Type B pancreatic cell (in vitro differentiated cells): ENCODE measurements around the gene GSX1. TPM values are rescaled to one million over a fixed set of nuclear protein-coding genes. Genes with fewer than 3 reads are reported as not detected.

Experiments
- DNase-seq: peaks from one replicate; pipeline ENCODE4 v3.0.0; 2021; ENCODE audit warnings: mixed read lengths; ENCODE audit not compliant: unreplicated experiment; ENCODE audit errors: extremely low spot score
- H3K27ac Mint-ChIP-seq: 2 replicates; pipeline ENCODE4 v1.8.0; 2021; ENCODE audit warnings: mild to moderate bottlenecking, mixed read lengths
- H3K27me3 Mint-ChIP-seq: 2 replicates; pipeline ENCODE4 v1.8.0; 2021; ENCODE audit warnings: mixed read lengths
- H3K36me3 Mint-ChIP-seq: 2 replicates; pipeline ENCODE4 v1.8.0; 2021; ENCODE audit warnings: mixed read lengths
- H3K4me1 Mint-ChIP-seq: one replicate; pipeline ENCODE4 v1.8.0; 2021; ENCODE audit warnings: mixed read lengths; ENCODE audit not compliant: unreplicated experiment
- H3K4me3 Mint-ChIP-seq: 2 replicates; pipeline ENCODE4 v1.8.0; 2021; ENCODE audit warnings: mild to moderate bottlenecking, mixed read lengths
- H3K9me3 Mint-ChIP-seq: 2 replicates; pipeline ENCODE4 v1.8.0; 2021; ENCODE audit warnings: mixed read lengths
- total RNA-seq: library from RNA; stranded (reverse); gene quantifications from 2 replicates; pipeline ENCODE4 v1.2.1, GENCODE V29; 2021; ENCODE audit warnings: low replicate concordance
- TF ChIP-seq, protein P1 (sequence below): fragments of 200-600 bp; sonication (generic); conservative IDR thresholded peaks from 2 replicates; pipeline ENCODE4 v1.5.0; 2021; ENCODE audit warnings: antibody characterized with exemption, mild to moderate bottlenecking

The GSX1 gene
- total RNA-seq, 1 donor from 2014 or later, result not detected

DNA sequence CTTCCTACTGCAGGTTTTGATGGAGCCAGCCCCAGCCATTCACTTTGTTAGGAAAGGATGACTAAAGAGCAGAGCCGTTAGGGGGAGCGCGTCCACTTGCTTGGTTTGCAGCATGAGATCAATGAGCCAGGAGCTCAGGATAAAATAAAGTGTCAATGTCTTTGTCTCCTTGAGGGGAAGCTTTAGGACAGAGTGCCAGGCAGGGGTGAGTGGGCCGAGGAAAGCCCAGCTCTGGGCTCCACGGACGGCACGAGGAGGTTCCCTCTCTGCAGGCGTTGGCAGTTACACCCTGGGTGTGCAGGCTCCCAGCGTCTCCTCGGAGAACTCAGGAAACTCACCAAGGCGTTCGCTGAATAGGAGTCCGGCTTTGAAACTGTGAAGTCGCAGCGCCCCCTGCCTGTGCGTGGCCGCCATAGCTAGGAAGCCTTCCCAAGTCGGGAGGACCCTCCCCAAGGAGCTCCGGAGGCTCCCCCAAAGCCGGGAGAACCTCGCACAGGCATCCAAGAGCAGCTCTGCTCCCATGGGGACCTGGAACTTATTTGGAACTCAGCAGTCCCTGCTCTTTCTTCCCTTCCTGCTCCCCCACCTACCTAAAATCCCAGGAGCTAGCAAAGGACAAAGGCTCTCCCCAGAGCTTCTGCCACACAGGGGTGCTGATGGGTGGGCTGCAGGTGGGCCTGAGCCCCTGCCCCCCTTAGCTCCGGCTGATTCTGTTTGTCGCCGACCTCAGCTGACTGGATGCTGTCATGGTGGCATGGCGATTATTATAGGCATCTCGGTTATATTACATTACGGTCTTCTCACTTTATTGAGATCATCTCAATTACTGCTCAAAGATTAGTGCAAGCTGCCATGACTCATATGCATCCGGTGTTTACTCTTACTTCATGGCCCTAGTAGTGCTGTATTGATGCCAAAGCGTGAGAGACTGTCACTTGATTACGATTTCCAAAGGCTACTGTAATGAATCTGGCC lies 34.4 kb downstream of the GSX1 start:
- H3K4me3 Mint-ChIP-seq, result peak overlapping the region; percentile 80
- peak; percentile 90 for DNase-seq
- no peaks in the 10 kb centered on the region for H3K4me1 Mint-ChIP-seq

DNA sequence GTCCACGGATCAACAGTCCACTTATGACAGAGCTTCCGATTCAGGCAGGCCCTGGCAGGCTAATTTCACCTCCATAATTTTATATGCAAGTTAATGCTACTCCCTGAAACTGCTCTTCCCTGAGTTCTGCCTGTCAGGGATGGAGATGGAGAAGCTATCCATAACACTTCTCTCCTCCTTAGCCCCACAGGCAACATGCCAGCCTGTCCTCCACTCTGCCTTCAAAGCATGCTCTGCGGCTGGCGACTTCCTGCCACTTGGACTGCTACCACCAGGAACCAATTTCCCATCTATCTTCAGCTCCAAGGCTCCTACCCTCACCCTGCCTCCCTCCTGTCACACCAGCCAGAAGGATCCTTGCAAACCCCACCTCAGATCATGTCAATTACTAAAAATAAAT lies 35.4 kb downstream of the GSX1 start:
- no peaks in the 10 kb centered on the region for H3K36me3 Mint-ChIP-seq
- no peaks in the 10 kb centered on the region for H3K9me3 Mint-ChIP-seq
- H3K27me3 Mint-ChIP-seq, result peaks cover 98% of the 10 kb centered on the region
- no peak for DNase-seq
- H3K27ac Mint-ChIP-seq, result no peak overlapping the region
- no peak overlapping the region for H3K4me3 Mint-ChIP-seq
- no peaks in the 10 kb centered on the region for H3K4me1 Mint-ChIP-seq
- TF ChIP-seq, protein P1, sequence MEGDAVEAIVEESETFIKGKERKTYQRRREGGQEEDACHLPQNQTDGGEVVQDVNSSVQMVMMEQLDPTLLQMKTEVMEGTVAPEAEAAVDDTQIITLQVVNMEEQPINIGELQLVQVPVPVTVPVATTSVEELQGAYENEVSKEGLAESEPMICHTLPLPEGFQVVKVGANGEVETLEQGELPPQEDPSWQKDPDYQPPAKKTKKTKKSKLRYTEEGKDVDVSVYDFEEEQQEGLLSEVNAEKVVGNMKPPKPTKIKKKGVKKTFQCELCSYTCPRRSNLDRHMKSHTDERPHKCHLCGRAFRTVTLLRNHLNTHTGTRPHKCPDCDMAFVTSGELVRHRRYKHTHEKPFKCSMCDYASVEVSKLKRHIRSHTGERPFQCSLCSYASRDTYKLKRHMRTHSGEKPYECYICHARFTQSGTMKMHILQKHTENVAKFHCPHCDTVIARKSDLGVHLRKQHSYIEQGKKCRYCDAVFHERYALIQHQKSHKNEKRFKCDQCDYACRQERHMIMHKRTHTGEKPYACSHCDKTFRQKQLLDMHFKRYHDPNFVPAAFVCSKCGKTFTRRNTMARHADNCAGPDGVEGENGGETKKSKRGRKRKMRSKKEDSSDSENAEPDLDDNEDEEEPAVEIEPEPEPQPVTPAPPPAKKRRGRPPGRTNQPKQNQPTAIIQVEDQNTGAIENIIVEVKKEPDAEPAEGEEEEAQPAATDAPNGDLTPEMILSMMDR, result no peak

More for the DNA sequence above, 34.4 kb downstream of the GSX1 start:
- TF ChIP-seq, protein P1, result peak; percentile 96
- Mint-ChIP-seq H3K27me3 (peaks cover 98% of the 10 kb centered on the region), H3K9me3 (no peaks in the 10 kb centered on the region), H3K27ac (peak overlapping the region; percentile 50), H3K36me3 (no peaks in the 10 kb centered on the region)

DNA sequence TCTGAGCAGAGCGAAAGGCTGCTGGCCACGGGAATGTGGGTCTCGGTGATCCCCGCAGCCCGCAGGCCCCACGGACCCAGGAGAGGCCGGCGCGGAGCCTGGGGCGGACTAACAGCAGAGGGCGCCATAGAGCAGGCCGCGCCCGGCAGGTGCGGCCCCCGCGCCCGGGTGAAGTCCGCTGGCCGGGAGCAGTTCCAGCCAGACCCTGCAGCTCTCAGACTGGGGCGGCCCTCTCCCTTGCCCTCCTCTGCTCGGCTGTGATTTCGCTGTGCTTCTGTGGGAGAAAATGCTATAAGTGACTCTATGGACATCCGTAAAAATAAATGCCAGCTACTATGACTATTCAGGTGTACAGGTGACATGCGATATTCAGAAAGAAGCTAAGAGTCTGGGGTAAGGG lies 37.7 kb downstream of the GSX1 start:
- no peak overlapping the region for H3K27ac Mint-ChIP-seq
- TF ChIP-seq, protein P1, result peak; percentile 97
- peak; percentile 79 for DNase-seq
- H3K36me3 Mint-ChIP-seq, result no peaks in the 10 kb centered on the region
- H3K27me3 Mint-ChIP-seq, result peaks cover 99% of the 10 kb centered on the region
- H3K9me3 Mint-ChIP-seq, result no peaks in the 10 kb centered on the region
- H3K4me3 Mint-ChIP-seq, result no peak overlapping the region
- H3K4me1 Mint-ChIP-seq, result no peaks in the 10 kb centered on the region

DNA sequence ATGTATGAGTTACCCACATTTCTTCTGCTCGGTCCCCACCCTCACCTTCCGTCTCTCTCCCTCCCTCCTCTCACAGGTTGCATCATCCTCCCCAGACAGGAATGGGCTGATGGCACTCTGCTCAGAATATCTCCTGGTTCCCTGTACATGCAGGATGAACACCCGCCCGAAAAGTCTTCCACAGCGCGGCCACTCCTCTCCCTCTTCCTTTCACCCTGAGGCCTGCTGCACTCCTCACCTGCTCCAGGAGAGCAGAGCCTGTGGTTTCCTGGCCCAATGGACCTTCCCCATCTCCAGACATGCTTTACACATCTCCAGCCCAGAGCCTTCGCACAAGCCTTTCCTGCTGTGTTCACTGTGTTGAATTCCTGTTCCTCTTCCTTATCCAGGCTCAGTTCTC lies 40.9 kb downstream of the GSX1 start:
- DNase-seq, result no peak
- H3K4me3 Mint-ChIP-seq, result no peak overlapping the region
- TF ChIP-seq, protein P1, result no peak
- no peaks in the 10 kb centered on the region for H3K36me3 Mint-ChIP-seq
- H3K9me3 Mint-ChIP-seq, result no peaks in the 10 kb centered on the region
- H3K27me3 Mint-ChIP-seq, result peaks cover 92% of the 10 kb centered on the region
- no peak overlapping the region for H3K27ac Mint-ChIP-seq
- H3K4me1 Mint-ChIP-seq, result no peaks in the 10 kb centered on the region

DNA sequence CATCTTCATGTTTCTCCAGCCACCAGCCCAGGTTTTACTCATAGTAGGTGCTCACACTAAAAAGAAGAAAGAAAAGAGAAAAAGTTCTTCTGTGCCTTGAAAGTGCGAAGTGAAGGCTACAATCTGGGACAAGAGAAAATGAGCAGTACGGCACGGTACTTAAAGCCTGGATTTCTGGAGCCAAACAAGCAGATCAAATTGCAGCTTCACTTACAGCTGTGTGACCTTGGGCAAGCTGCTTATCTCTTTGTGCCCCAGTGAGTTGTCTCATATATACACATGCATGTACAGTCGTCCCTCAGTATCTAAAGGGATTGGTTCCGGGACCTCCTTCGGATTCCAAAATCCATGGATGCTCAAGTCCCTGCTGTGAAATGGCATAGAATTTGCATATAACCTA lies 41.8 kb downstream of the GSX1 start:
- Mint-ChIP-seq H3K27ac (no peak overlapping the region), H3K4me3 (no peak overlapping the region), H3K4me1 (no peaks in the 10 kb centered on the region), H3K27me3 (peaks cover 92% of the 10 kb centered on the region), H3K9me3 (no peaks in the 10 kb centered on the region), H3K36me3 (no peaks in the 10 kb centered on the region)
- DNase-seq, result no peak
- TF ChIP-seq, protein P1, result no peak
